ENCODE results near the gene RASSF5.

- TF ChIP-seq POLR2AphosphoS5 (IDR thresholded peaks at IDR 0.05; ENCODE audit: low read depth, low read length) (no peak), TAF1 (IDR thresholded peaks at IDR 0.05; ENCODE audit: borderline replicate concordance, insufficient read depth, low read length) (no peak), SIN3A (IDR thresholded peaks at IDR 0.05; ENCODE audit: borderline replicate concordance, insufficient read depth, low read length) (no peak)
Measured at GRCh38 chr1:206578068-206578977, 71.0 kb downstream of the RASSF5 start.

Data from PFSK-1 (cell line).